ENCODE data around the gene CCDC12. TPM values are rescaled to one million over a fixed set of nuclear protein-coding genes. Genes with fewer than 3 reads are reported as not detected.

The CCDC12 gene
- total and polyA plus RNA-seq, 8 donors = 34.7 to 57.9 (median 46.1) TPM

DNA sequence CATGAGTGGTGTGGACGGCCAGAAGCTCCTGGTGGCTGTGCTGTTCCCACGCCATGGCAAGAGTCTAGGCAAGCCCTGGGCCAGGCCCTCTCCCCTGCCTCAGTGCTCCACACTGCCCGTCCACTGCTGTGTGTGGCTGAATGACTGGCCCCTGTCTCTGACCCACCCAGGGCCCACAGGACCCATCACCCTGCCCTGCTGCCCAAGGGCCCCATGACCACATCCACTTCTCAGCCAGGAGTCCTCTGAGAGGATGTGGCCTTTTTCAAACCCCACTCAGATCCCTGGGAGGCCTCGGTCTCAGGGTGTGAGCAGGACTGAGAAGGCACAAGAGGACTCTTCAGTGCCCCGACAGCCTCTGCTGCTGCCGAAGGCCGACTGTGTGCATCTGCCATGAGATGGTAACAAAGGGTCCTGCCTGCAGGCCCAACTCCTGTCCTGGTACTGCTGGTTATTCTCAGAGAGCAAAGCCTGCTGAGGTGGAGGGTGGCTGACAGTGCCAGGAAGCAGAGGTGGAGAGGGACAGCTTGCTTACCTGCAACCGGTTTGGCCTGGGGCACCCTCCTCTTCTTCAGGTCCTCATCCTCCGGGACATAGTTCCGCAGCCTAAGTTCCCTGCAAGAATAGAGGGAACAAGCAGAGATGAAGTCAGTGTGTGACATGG, 51.5 kb downstream of the CCDC12 start:
- Histone ChIP-seq H3K27me3 (no peaks in the 10 kb centered on the region), H3K36me3 (peaks cover 0 to 63% of the 10 kb centered on the region in 2 donors), H3K4me1 (peaks cover 20 to 58% of the 10 kb centered on the region in 2 donors), H3K27ac (peak overlapping the region in 1 of 2 donors; percentile 84), H3K9me3 (no peaks in the 10 kb centered on the region), H3K4me3 (no peak overlapping the region)
- ATAC-seq = no peak
- intact Hi-C loops (cut with DNase I) = loop anchor here in 1 of 2 donors (5.0 kb wide), 1 partner anchor 72 kb away; no protein-coding TSS in a partner anchor
- TF ChIP-seq, protein P1, sequence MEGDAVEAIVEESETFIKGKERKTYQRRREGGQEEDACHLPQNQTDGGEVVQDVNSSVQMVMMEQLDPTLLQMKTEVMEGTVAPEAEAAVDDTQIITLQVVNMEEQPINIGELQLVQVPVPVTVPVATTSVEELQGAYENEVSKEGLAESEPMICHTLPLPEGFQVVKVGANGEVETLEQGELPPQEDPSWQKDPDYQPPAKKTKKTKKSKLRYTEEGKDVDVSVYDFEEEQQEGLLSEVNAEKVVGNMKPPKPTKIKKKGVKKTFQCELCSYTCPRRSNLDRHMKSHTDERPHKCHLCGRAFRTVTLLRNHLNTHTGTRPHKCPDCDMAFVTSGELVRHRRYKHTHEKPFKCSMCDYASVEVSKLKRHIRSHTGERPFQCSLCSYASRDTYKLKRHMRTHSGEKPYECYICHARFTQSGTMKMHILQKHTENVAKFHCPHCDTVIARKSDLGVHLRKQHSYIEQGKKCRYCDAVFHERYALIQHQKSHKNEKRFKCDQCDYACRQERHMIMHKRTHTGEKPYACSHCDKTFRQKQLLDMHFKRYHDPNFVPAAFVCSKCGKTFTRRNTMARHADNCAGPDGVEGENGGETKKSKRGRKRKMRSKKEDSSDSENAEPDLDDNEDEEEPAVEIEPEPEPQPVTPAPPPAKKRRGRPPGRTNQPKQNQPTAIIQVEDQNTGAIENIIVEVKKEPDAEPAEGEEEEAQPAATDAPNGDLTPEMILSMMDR (IDR thresholded peaks at IDR 0.05) = no peak
- peak in 1 of 4 donors; percentile 28 for DNase-seq

- intact Hi-C loops (cut with DNase I) = no loop called here
Measured at GRCh38 chr3:46923559-46924350, 52.8 kb downstream of the CCDC12 start.

DNA sequence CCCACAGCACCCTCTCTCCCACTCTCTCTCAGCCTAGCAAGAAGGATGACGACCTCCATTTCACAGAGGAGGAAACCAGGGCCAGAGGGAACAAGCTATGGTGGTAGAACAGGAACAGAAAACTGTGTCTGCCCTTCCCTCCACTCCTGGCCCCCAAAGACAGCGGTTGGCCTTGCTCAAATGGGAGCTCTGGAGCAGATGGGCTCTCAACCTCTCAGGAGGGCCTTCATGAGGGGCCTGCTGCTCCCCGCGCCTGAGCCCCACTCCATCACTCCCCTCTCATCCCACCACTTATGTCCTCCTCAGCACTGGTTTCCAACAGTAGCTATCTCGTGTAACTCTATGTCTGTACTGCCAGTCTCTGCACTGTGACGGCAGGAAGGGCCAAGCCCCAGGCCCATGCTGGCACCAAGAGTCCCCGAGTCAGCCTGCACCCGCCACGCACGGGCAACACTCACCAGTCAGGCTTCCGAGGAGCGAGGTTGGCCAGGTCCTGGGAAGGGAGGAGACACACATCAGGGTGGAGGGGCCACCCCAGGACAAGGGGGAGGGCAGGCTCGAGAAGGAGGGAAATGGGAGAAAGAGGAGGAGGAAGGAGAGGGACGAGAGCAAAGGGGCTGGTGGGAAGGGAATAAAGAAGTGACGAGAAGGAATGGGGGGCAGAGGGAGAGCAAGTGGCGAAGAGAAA, 53.5 kb downstream of the CCDC12 start:
- Histone ChIP-seq H3K9me3 (no peaks in the 10 kb centered on the region), H3K4me3 (no peak overlapping the region), H3K4me1 (peaks cover 15 to 39% of the 10 kb centered on the region in 2 donors), H3K36me3 (peaks cover 0 to 84% of the 10 kb centered on the region in 2 donors), H3K27me3 (no peaks in the 10 kb centered on the region), H3K27ac (no peak overlapping the region)
- ATAC-seq = no peak
- TF ChIP-seq, protein P1 (IDR thresholded peaks at IDR 0.05) = no peak
- peak in 1 of 4 donors; percentile 26 for DNase-seq
- intact Hi-C loops (cut with DNase I) = no loop called here

More at GRCh38 chr3:46923559-46924350, 52.8 kb downstream of the CCDC12 start:
- Histone ChIP-seq H3K27ac (no peak overlapping the region), H3K9me3 (no peaks in the 10 kb centered on the region), H3K27me3 (no peaks in the 10 kb centered on the region), H3K36me3 (peaks cover 0 to 76% of the 10 kb centered on the region in 2 donors), H3K4me1 (peaks cover 15 to 46% of the 10 kb centered on the region in 2 donors), H3K4me3 (no peak overlapping the region)
- TF ChIP-seq, protein P1 (IDR thresholded peaks at IDR 0.05) = peak; percentile 52 to 78
- ATAC-seq = peak; percentile 43
- peak in 2 of 4 donors; percentile 36 to 84 for DNase-seq

DNA sequence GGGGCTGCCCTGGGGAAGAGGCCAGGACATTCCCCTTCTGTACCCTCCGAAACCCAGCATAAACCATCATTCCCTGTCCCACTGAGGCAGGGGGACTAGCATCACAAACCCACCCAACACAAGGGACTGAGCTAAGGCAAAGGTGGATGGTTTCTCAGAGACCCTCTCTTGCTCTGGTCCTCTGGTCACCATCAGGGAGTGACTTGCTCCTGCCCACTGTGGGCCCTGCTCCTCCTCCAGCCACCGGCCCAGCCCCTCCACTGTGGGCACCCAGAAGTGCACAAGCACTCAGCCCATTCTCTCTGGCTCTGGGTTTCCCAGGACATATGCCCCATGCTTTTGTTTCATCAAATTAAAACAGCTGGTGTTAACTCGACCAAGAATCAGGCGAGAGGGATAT, 54.1 kb downstream of the CCDC12 start:
- TF ChIP-seq, protein P1 (IDR thresholded peaks at IDR 0.05) = no peak
- H3K4me3 ChIP-seq = no peak overlapping the region
- H3K4me1 ChIP-seq = peaks cover 11 to 33% of the 10 kb centered on the region in 2 donors
- H3K27me3 ChIP-seq = no peaks in the 10 kb centered on the region
- ATAC-seq (no peak), DNase-seq (no peak)
- no peaks in the 10 kb centered on the region for H3K9me3 ChIP-seq
- peaks cover 0 to 90% of the 10 kb centered on the region in 2 donors for H3K36me3 ChIP-seq
- no peak overlapping the region for H3K27ac ChIP-seq
- intact Hi-C loops (cut with DNase I) = no loop called here
